Measurements from ENCODE around the gene AGAP1. TPM values are rescaled to one million over a fixed set of nuclear protein-coding genes. Genes with fewer than 3 reads are reported as not detected.
A peak's percentile ranks its signal among the peaks of the same experiment; 100 is the strongest.

Gene AGAP1
- total and polyA plus RNA-seq, 2 donors from 2014 or later: 8.1 to 44.5 TPM

GRCh38 chr2:235546151-235546435 is 52.2 kb downstream of the AGAP1 start:
- H3K36me3 ChIP-seq (ENCODE audit: control insufficient read depth in 2 of 3, insufficient read depth in 3 of 3, low read length in 3 of 3): no peaks in the 10 kb centered on the region
- no peak for FAIRE-seq
- TF ChIP-seq CTCF (IDR thresholded peaks at IDR 0.05; ENCODE audit: borderline replicate concordance, extremely low read depth, insufficient read depth): no peak

DNA sequence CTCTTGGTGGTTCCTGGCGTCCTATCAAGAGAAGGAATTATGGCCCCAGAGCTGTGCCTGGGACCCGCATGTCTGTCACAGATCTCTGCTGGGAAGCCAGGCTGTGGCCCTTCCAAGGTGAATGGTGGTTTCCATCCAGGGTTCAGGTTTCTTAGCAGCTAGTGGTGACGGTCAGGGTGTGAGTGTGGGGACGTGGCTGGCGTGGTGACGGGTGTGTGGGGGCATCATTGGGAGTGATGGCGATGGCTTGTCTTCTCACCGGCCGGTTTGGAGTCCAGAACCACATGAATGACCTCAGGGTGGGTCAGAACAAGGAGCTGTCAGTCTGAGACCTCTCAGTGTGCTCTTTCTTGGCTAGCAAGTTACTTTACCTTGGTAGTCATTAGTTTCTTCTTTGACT is 52.6 kb downstream of the AGAP1 start:
- peaks cover 0 to 16% (median 9%) of the 10 kb centered on the region in 3 donors for H3K4me1 ChIP-seq (ENCODE audit: control insufficient read depth in 2 of 3, insufficient read depth in 2 of 3, low read depth in 1 of 3, low read length in 3 of 3)
- FAIRE-seq: no peak
- H3K27ac ChIP-seq (ENCODE audit: low read depth in 2 of 2, low read length in 2 of 2): no peak overlapping the region

More at GRCh38 chr2:235546151-235546435, 52.2 kb downstream of the AGAP1 start:
- Histone ChIP-seq H3K4me3 (ENCODE audit: low read length in 3 of 3) (no peak overlapping the region), H3K9ac (ENCODE audit: low read length in 3 of 3) (no peak overlapping the region), H3K27me3 (ENCODE audit: control insufficient read depth, insufficient read depth, low read length) (no peaks in the 10 kb centered on the region), H3K9me3 (ENCODE audit: control insufficient read depth in 2 of 3, insufficient read depth in 1 of 3, low read length in 3 of 3) (no peaks in the 10 kb centered on the region), H3K4me1 (ENCODE audit: control insufficient read depth in 2 of 3, insufficient read depth in 2 of 3, low read depth in 1 of 3, low read length in 3 of 3) (peaks cover 0 to 15% (median 9%) of the 10 kb centered on the region in 3 donors), H3K27ac (ENCODE audit: low read depth in 2 of 2, low read length in 2 of 2) (no peak overlapping the region)
- peak in 1 of 5 donors; percentile 30 for DNase-seq
- intact Hi-C loops (cut with DNase I): no loop called here

GRCh38 chr2:235549735-235550377 is 56.0 kb downstream of the AGAP1 start:
- intact Hi-C loops (cut with DNase I): no loop called here
- Histone ChIP-seq H3K9me3 (ENCODE audit: control insufficient read depth in 2 of 3, insufficient read depth in 1 of 3, low read length in 3 of 3) (no peaks in the 10 kb centered on the region), H3K4me3 (ENCODE audit: low read length in 3 of 3) (no peak overlapping the region), H3K27me3 (ENCODE audit: control insufficient read depth, insufficient read depth, low read length) (no peaks in the 10 kb centered on the region), H3K9ac (ENCODE audit: low read length in 3 of 3) (no peak overlapping the region), H3K4me1 (ENCODE audit: control insufficient read depth in 2 of 3, insufficient read depth in 2 of 3, low read depth in 1 of 3, low read length in 3 of 3) (peaks cover 0 to 33% (median 32%) of the 10 kb centered on the region in 3 donors), H3K36me3 (ENCODE audit: control insufficient read depth in 2 of 3, insufficient read depth in 3 of 3, low read length in 3 of 3) (no peaks in the 10 kb centered on the region), H3K27ac (ENCODE audit: low read depth in 2 of 2, low read length in 2 of 2) (no peak overlapping the region)
- DNase-seq (peak in 1 of 5 donors; percentile 48), FAIRE-seq (no peak)
- no peak for TF ChIP-seq CTCF (IDR thresholded peaks at IDR 0.05; ENCODE audit: borderline replicate concordance, extremely low read depth, insufficient read depth)

More for the DNA sequence above, 52.6 kb downstream of the AGAP1 start:
- DNase-seq: peak in 1 of 5 donors; percentile 59
- intact Hi-C loops (cut with DNase I): no loop called here
- Histone ChIP-seq H3K9ac (ENCODE audit: low read length in 3 of 3) (no peak overlapping the region), H3K36me3 (ENCODE audit: control insufficient read depth in 2 of 3, insufficient read depth in 3 of 3, low read length in 3 of 3) (no peaks in the 10 kb centered on the region), H3K27me3 (ENCODE audit: control insufficient read depth, insufficient read depth, low read length) (no peaks in the 10 kb centered on the region), H3K9me3 (ENCODE audit: control insufficient read depth in 2 of 3, insufficient read depth in 1 of 3, low read length in 3 of 3) (no peaks in the 10 kb centered on the region), H3K4me3 (ENCODE audit: low read length in 3 of 3) (no peak overlapping the region)
- no peak for TF ChIP-seq CTCF (IDR thresholded peaks at IDR 0.05; ENCODE audit: borderline replicate concordance, extremely low read depth, insufficient read depth)

- intact Hi-C loops (cut with DNase I): no loop called here
- no peaks in the 10 kb centered on the region for H3K36me3 ChIP-seq (ENCODE audit: control insufficient read depth in 2 of 3, insufficient read depth in 3 of 3, low read length in 3 of 3)
- no peak overlapping the region for H3K27ac ChIP-seq (ENCODE audit: low read depth in 2 of 2, low read length in 2 of 2)
- no peaks in the 10 kb centered on the region for H3K9me3 ChIP-seq (ENCODE audit: control insufficient read depth in 2 of 3, insufficient read depth in 1 of 3, low read length in 3 of 3)
- no peak for FAIRE-seq
- no peaks in the 10 kb centered on the region for H3K27me3 ChIP-seq (ENCODE audit: control insufficient read depth, insufficient read depth, low read length)
- H3K4me1 ChIP-seq (ENCODE audit: control insufficient read depth in 2 of 3, insufficient read depth in 2 of 3, low read depth in 1 of 3, low read length in 3 of 3): peaks cover 0 to 36% (median 26%) of the 10 kb centered on the region in 3 donors
- no peak for TF ChIP-seq CTCF (IDR thresholded peaks at IDR 0.05; ENCODE audit: borderline replicate concordance, extremely low read depth, insufficient read depth)
- peak in 1 of 5 donors; percentile 41 for DNase-seq
- no peak overlapping the region for H3K4me3 ChIP-seq (ENCODE audit: low read length in 3 of 3)
- no peak overlapping the region for H3K9ac ChIP-seq (ENCODE audit: low read length in 3 of 3)
Measured at GRCh38 chr2:235550378-235550760, 56.5 kb downstream of the AGAP1 start.

Data from kidney (tissue), 14 donors.